HG03442 (cell line): ENCODE measurements around the gene SIAE.

Source experiments
- ATAC-seq: cut with Tn5 transposase; IDR thresholded peaks from one replicate; pipeline ENCODE4 v1.9.1; 2021; ENCODE audit warnings: mild to moderate bottlenecking, moderate library complexity; ENCODE audit not compliant: unreplicated experiment

SIAE gene

GRCh38 chr11:124669193-124669592, 4.3 kb downstream of the SIAE start:
- no peak for ATAC-seq

- ATAC-seq, result no peak
These were observed 5.9 kb downstream of the SIAE start for GRCh38 chr11:124667601-124668000.

DNA sequence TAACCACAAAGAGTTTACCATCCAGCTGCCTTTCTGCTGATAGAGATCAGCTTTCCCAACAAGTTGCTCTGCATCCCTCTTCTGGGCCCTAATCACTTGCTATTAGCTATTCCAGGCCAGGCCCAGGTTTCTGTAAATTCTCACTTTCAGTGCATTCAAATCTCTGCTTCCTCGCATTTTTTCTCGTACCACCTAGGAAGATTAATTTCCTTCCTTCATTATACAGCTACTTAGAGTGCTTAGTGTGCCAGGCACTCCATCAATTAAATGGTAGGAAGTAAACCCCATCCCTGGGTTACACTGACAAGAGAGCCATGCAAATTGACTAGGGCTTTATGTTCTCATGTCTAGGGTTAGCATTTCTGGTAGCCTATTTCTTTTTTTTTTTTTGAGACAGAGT, 9.7 kb downstream of the SIAE start:
- no peak for ATAC-seq

DNA sequence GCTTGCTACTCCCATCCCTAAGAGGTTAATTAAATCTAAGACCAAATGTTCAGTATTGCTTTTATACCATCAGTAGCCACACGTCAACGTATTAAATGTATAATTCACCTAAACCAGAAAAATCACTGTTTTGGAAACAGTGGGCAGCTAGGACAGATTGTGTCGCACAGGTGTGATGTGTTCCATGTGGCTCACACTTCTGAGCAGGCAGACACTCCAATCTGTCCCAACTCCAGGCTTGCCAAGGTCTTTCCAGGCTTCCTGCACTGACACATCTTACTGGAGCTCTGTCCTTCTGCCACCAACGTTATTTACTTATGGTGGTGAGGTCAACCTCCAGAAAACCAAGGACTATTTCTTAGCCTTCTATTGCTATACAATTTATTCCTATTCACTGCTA, 11.4 kb downstream of the SIAE start:
- ATAC-seq, result no peak

DNA sequence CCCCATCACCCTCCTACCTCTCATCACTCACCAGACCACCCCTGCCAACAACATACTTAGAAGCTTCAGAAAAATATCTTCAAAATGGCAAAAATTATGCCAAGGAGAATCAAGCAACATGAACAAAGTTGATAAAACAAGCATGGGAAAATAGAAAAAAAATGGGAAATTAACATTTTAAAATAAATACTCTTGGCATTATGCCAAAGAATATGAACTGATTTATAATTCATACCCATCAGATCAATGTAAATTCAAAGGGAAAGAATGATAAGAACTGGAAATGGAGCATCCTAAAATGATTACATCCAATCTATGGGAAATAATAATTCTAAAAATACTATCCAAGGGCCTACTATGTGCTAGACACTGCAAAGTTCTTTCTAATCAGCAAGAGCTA, 12.0 kb downstream of the SIAE start:
- no peak for ATAC-seq

DNA sequence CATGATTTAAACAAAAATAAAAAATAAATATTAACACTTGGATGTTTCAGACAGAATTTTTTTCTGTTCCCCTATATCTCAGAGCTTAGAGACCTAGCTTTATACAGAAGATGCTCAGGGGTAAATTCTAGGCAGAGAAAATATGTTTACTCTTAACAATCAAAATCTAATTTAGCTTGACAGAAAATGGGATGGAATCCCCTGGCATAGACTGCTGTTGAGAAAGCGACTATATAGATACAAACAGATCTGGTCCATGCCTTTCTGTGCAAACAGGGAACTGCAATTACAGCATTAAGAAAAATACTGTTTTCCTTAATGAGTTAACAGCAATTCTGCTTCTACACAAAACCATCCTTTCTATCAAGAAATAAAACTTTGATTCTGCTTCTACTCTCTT, 14.6 kb downstream of the SIAE start:
- no peak for ATAC-seq

GRCh38 chr11:124658501-124658900, 15.0 kb downstream of the SIAE start:
- no peak for ATAC-seq

- no peak for ATAC-seq
These were observed 15.6 kb downstream of the SIAE start for GRCh38 chr11:124657904-124658303.

- no peak for ATAC-seq
These were observed 16.5 kb downstream of the SIAE start for GRCh38 chr11:124656774-124657630.

GRCh38 chr11:124648610-124649009, 24.9 kb downstream of the SIAE start:
- no peak for ATAC-seq

- no peak for ATAC-seq
These were observed 27.4 kb downstream of the SIAE start for GRCh38 chr11:124646148-124646547.

DNA sequence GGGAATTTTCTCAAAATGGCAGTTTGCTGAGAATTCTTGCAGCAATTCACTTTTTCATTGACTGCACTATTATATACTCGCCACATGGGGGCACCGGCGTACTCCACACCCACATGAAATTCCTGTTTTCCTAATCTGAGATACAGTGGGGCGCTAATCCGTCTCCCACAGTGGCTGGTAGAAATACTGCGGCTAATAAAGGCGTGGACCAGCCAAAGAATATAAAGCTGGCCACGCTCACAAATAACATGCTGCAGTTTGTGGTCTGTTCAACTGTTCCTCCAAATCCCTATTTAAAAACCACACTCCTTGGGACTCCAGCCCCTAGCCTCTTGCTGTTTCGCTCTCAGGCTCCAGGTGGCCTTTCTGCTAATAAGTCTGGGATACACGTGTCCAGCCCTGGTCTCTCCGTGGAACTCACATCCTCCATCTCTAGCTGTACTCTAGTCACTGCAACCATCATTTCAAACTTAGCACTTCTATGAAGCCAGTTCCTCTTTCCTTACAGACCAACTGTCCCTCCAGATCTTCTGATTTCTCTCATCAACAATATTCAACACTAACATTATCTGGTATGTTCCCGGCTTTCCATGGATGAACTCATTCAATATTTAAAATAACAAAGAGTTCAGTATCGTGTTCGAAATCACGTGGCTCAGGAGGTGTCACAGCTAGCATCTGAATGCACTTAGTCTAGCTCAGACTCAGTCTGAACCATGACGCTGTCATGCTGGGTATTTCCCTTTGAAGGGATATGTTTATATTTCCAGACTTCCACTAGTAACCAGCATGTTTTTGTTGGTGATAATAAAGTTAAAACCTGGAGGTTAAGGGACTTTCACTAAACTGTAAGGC, 28.9 kb downstream of the SIAE start:
- ATAC-seq, result no peak

DNA sequence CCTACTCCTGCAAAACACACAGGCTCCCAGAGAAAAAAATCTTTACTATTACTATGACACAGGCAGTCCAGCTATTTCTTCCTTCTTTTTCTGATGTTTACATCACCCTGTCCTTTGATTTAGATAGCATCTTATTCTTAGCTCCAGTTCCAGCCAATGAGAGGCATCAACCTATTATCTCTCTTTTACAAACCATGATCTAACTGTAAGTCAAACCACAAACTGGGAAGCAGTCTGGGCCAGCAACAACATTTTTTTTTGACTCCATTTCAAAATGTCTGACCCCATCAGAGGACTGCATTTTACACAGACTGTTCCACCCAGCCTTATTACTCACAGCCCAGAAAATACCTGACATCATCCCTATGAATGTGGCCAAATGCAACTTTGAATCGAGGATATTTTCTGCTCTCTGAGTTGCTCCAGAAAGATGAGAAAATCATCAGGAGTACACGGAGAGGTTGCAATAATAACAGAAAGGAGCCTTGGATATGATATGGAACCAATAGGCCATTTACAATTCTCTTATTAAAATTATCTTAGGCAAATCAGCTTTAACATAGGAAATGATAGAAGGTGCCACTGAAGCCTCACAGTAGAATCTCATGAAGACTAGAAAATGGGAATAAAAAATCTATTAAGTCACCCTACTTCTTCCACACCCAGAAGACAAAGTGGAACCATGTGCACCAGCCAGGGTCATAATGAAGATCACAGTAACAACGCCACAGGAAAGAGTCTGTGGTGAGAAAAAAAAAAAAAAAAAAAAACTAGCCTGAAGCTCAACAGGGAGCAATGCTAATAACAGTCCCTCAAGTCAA, 29.7 kb downstream of the SIAE start:
- ATAC-seq, result no peak

GRCh38 chr11:124643042-124643604, 30.4 kb downstream of the SIAE start:
- no peak for ATAC-seq

- no peak for ATAC-seq
These were observed 30.9 kb downstream of the SIAE start for GRCh38 chr11:124642628-124643027.

DNA sequence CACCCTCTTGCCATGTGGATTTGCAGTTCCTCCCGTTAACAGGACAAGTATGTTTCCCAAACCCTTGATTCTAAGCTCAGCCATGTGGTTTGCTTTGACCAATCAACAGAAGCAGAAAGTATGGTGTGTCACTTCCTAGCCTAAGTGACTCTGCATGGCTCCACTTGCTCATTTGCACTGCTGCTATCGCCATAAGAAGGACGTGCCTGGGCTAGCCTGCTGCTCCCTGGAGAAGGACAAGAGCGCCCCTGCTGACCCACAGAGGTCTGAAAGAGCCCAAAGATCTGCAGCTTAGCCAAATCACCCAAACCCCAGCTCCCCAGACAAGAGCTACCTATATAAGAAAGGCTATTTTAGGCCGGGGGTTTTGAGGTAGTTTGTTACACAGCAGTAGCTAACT, 32.9 kb downstream of the SIAE start:
- ATAC-seq, result no peak

- ATAC-seq, result no peak
These were observed 34.4 kb downstream of the SIAE start for GRCh38 chr11:124639186-124639585.

DNA sequence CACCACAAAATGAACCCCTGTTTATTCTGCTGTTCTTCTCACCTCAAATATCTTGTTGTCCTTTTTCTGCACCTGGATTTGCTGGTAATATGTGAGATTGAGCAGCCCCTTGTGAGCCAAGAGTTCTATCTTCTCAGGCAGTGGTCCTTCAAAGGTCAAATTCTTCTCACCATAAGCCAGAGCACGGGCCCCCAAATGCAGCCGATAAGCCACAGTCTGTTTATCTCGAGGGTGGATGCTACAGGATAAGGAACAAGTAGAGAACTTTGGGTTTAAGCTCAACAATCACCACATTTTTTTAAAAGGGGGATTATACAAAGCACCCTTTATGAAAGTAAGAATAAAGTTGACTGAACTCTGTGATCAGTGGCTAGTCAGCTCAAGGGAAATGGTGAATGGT, 35.0 kb downstream of the SIAE start:
- ATAC-seq, result no peak

GRCh38 chr11:124635932-124636331, 37.6 kb downstream of the SIAE start:
- no peak for ATAC-seq

- ATAC-seq, result no peak
These were observed 40.2 kb downstream of the SIAE start for GRCh38 chr11:124633355-124633754.

GRCh38 chr11:124629961-124630360, 43.6 kb downstream of the SIAE start:
- no peak for ATAC-seq
